Testis (tissue), 5 donors: Measurements from ENCODE around the gene CCDC30. TPM values are rescaled to one million over a fixed set of nuclear protein-coding genes. Genes with fewer than 3 reads are reported as not detected.

Source experiments
- DNase-seq: peaks from one replicate; pipeline ENCODE4 v3.0.0-alpha.2; 2019
- H3K27ac ChIP-seq, 2 donors: fragments of 200-600 bp; sonication (generic); one replicate each; pipeline ENCODE4 v1.5.1; 2019
- H3K27me3 ChIP-seq: fragments of 200-600 bp; sonication (generic); one replicate; pipeline ENCODE4 v1.5.1; 2019
- H3K36me3 ChIP-seq: fragments of 200-600 bp; sonication (generic); one replicate; pipeline ENCODE4 v1.5.1; 2017; ENCODE audit warnings: low read depth; ENCODE audit errors: missing control alignments
- H3K4me1 ChIP-seq: fragments of 200-600 bp; sonication (generic); one replicate; pipeline ENCODE4 v1.5.1; 2019
- H3K4me3 ChIP-seq, 2 donors: fragments of 200-600 bp; sonication (generic); one replicate each; pipeline ENCODE4 v1.5.1; 2017 to 2019
- H3K9me3 ChIP-seq: fragments of 200-600 bp; sonication (generic); one replicate; pipeline ENCODE4 v1.5.1; 2017
- POLR2A ChIP-seq: fragments of 450-650 bp; IDR thresholded peaks from one replicate; pipeline ENCODE4 v1.6.1; 2017; ENCODE audit warnings: antibody characterized with exemption, mild to moderate bottlenecking, moderate library complexity
- WGBS, 2 donors: methylation state at CpG; one replicate each; pipeline ENCODE4 v1.1.5; 2018; 5-methylcytosine and 5-hydroxymethylcytosine counted together
- intact Hi-C: fragments of 100-400 bp; cut with DNase I; formaldehyde crosslinking; loops from one replicate; pipeline ENCODE4 v1.15.1; 2023; ENCODE audit warnings: low total_unique reads
- long read RNA-seq, 2 donors: transcript quantifications; one replicate each; lab custom pipeline, GENCODE V29; 2026
- polyA plus RNA-seq: library from polyadenylated mRNA; stranded (reverse); fragments of 350-450 nt; fragmentation: Illumina TruSeq; extraction: RNeasy Lipid Tissue Mini Kit (QIAGEN cat#74804); gene quantifications from one replicate; pipeline ENCODE4 v1.2.3, GENCODE V29; 2014; ENCODE audit warnings: low read depth, low replicate concordance; ENCODE audit not compliant: insufficient read depth
- total RNA-seq, 2 donors: library from RNA; depleted of rRNA; stranded (reverse); fragments of >200 nt; gene quantifications; one replicate each; pipeline ENCODE4 v1.2.3, GENCODE V29; 2016
- TF ChIP-seq, protein P1 (sequence below), 3 experiments: fragments of 450-650 bp in 2 of 3; fragments of 200-600 bp in 1 of 3; sonication (generic) in 1 of 3; IDR thresholded peaks; one replicate each; pipeline ENCODE4 v1.5.1; 2016 to 2019; ENCODE audit warnings: antibody characterized with exemption in 3 of 3, mild to moderate bottlenecking in 2 of 3, moderate library complexity in 1 of 3

CCDC30 gene
- total RNA-seq, result 10 to 100 TPM in 1 of 2 donors, 1 to 10 TPM in 1; 5.8 to 14.6 TPM
- 16.1 TPM for polyA plus RNA-seq
- long read RNA-seq, donor 1, result 0 reads
- long read RNA-seq, donor 2, result 0 reads

DNA sequence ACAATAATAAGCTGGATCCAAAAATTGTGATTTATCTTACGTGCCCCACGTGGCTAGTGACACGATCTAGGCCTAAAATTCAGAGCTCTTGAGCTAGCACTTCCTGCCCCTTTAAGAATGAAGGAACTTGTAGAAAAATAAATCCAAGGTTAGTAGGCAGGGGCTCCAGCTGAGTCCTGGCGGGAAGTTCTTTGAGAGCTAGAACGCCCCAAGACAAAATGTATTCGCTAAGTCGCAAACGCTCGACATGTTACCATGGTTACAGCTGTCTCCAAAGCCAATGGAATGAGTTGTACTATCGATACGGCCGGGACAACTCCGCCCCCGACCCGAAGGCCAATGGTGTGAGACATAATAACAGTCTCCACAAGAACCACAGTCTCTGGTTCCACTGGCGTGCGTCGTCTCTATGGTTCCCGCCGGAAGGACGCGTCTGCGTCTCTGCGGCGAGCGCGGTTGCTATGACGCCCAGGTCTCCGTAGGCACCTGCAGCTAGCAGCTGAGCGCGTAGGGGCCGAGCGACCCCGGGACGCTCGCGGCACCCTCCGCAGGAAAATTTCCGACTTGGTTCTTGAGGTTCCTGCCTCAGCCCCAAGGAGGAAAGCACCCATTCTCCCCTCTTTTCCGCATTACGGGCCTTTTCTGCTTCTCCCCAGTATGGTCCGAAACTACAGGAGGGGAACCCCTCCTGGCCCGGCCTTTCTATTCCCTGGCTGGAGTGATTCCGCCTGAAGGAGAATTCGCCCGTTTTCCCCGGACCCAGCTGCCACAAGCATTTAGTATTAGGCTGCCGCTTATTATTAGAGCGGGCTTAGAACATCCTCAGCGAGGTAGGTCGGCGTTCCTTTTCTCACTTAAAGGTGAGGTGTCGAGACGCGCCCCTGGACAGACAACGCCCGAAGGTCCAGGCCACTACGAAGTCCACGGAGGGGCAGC lies at the start of gene CCDC30:
Gene CCDC30 (plus strand): TSS at position 459 of the 936 bp plus-strand sequence. CDS start 17,266 bp downstream, outside the sequence.
- no peak for TF ChIP-seq POLR2A
- Histone ChIP-seq H3K9me3 (no peaks in the 10 kb centered on the region), H3K27me3 (no peaks in the 10 kb centered on the region), H3K4me1 (peaks cover 4% of the 10 kb centered on the region), H3K4me3 (peak within 1 kb of the TSS; percentile 69 to 72), H3K36me3 (no peaks in the 10 kb centered on the region), H3K27ac (peak within 1 kb of the TSS in 1 of 2 donors; percentile 16)
- peak; percentile 99 for DNase-seq
- intact Hi-C loops, result no loop called here
- 0 to 1% methylated on average over 51 to 57 of the region's 59 CpGs for whole genome bisulfite sequencing, 2 donors

- Histone ChIP-seq H3K27me3 (no peaks in the 10 kb centered on the region), H3K4me3 (no peak overlapping the region), H3K9me3 (no peaks in the 10 kb centered on the region), H3K4me1 (no peaks in the 10 kb centered on the region), H3K27ac (no peak overlapping the region), H3K36me3 (no peaks in the 10 kb centered on the region)
- no peak for DNase-seq
- 92% methylated on average over 12 to 17 of the region's 17 CpGs for WGBS, 2 donors
- intact Hi-C loops, result loop anchor here (10.0 kb wide), 1 partner anchor 130 kb away; no protein-coding TSS in a partner anchor
- no peak for TF ChIP-seq POLR2A
- TF ChIP-seq, protein P1, sequence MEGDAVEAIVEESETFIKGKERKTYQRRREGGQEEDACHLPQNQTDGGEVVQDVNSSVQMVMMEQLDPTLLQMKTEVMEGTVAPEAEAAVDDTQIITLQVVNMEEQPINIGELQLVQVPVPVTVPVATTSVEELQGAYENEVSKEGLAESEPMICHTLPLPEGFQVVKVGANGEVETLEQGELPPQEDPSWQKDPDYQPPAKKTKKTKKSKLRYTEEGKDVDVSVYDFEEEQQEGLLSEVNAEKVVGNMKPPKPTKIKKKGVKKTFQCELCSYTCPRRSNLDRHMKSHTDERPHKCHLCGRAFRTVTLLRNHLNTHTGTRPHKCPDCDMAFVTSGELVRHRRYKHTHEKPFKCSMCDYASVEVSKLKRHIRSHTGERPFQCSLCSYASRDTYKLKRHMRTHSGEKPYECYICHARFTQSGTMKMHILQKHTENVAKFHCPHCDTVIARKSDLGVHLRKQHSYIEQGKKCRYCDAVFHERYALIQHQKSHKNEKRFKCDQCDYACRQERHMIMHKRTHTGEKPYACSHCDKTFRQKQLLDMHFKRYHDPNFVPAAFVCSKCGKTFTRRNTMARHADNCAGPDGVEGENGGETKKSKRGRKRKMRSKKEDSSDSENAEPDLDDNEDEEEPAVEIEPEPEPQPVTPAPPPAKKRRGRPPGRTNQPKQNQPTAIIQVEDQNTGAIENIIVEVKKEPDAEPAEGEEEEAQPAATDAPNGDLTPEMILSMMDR (IDR thresholded peaks at IDR 0.05), result no peak
These were observed 48.3 kb upstream of the CCDC30 start for GRCh38 chr1:42414551-42415496.

- intact Hi-C loops, result loop anchor here (10.0 kb wide), 1 partner anchor 128 kb away; no protein-coding TSS in a partner anchor
- Histone ChIP-seq H3K9me3 (no peaks in the 10 kb centered on the region), H3K36me3 (no peaks in the 10 kb centered on the region), H3K27ac (no peak overlapping the region), H3K27me3 (no peaks in the 10 kb centered on the region), H3K4me1 (peaks cover 7% of the 10 kb centered on the region), H3K4me3 (no peak overlapping the region)
- no peak for TF ChIP-seq POLR2A
- TF ChIP-seq, protein P1 (IDR thresholded peaks at IDR 0.05), result no peak
- WGBS, 2 donors, result 76 to 100% methylated on average over 1 to 3 of the region's 3 CpGs
- DNase-seq, result no peak
These were observed 45.9 kb upstream of the CCDC30 start for GRCh38 chr1:42417166-42417565.

DNA sequence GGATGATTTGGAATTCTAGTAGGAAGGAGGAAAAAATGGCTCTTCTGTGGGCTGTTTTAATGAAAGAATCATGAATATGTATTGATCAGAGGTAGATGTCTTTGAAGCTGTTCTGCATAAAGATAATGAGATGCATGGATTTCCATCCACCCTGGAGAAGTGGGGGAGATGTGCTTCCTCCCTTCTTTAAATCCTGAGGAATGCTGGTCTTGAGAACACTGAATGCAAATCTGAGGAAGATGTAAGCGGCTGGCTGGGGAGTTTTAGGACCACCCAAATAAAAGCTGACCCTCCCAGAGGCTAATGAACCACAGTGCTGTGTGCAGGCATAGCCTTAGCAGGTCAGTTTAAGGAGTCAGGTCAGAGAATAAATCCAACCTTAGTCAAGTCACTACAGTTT lies 44.6 kb upstream of the CCDC30 start:
- TF ChIP-seq, protein P1 (IDR thresholded peaks at IDR 0.05), result no peak
- Histone ChIP-seq H3K4me1 (peaks cover 7% of the 10 kb centered on the region), H3K4me3 (no peak overlapping the region), H3K27ac (no peak overlapping the region), H3K9me3 (no peaks in the 10 kb centered on the region), H3K36me3 (no peaks in the 10 kb centered on the region), H3K27me3 (no peaks in the 10 kb centered on the region)
- intact Hi-C loops, result loop anchor here (10.0 kb wide), 1 partner anchor 126 kb away; no protein-coding TSS in a partner anchor
- DNase-seq, result no peak
- WGBS, 2 donors, result 92 to 94% methylated on average over 1 of the region's 1 CpG
